Endothelial cell of umbilical vein (primary cell): ENCODE results near the gene TANGO6. TPM values are rescaled to one million over a fixed set of nuclear protein-coding genes. Genes with fewer than 3 reads are reported as not detected.

Source experiments
- BruUV-seq: library from RNA; stranded (reverse); fragments of 400-500 nt; replicated peaks from 2 replicates; lab custom pipeline; 2021; lab: Mats Ljungman, UMichigan
- CTCF ChIA-PET: fragments of 300-600, 350-600 bp; sonication (Branson Sonifier 250); formaldehyde crosslinking; loops from one replicate; lab custom pipeline; 2021; ENCODE audit warnings: antibody characterized with exemption, inconsistent platforms; lab: Charles Lee
- POLR2A ChIA-PET: fragments of 300-600, 350-600 bp; sonication (Branson Sonifier 250); formaldehyde crosslinking; loops from one replicate; lab custom pipeline; 2021; ENCODE audit warnings: antibody characterized with exemption, inconsistent platforms; lab: Charles Lee
- DNase-seq: peaks from one replicate; pipeline ENCODE4 v3.0.0-alpha.2; 2011; ENCODE audit warnings: low read depth, low spot score
- FAIRE-seq: peaks from 2 replicates; lab custom pipeline; 2011; peaks lifted over from hg19 to GRCh38; lab: Jason Lieb, UNC
- H2AFZ ChIP-seq: 2 replicates; pipeline ENCODE4 v1.6.0; 2012; ENCODE audit warnings: low read depth, low read length, control low read depth, inconsistent platforms
- H3K27ac ChIP-seq: 2 replicates; pipeline ENCODE4 v1.5.1; 2011; ENCODE audit warnings: low read depth, mild to moderate bottlenecking, control low read depth, low read length, moderate library complexity; ENCODE audit not compliant: insufficient read depth
- H3K27me3 ChIP-seq, 2 experiments: 2 replicates each; pipeline versions ENCODE4 v1.6.0 to v1.6.1; 2011; ENCODE audit warnings: low read length in 2 of 2, mixed read lengths in 1 of 2; ENCODE audit not compliant: control insufficient read depth in 2 of 2, insufficient read depth in 2 of 2
- H3K36me3 ChIP-seq, 2 experiments: 2 replicates in 1 of 2; 3 replicates in 1 of 2; pipeline ENCODE4 v1.5.1; 2011; ENCODE audit warnings: low read length in 2 of 2, mild to moderate bottlenecking in 1 of 2, moderate library complexity in 1 of 2; ENCODE audit not compliant: control insufficient read depth in 2 of 2, insufficient read depth in 2 of 2; ENCODE audit errors: extremely low read depth in 1 of 2
- H3K4me1 ChIP-seq: 3 replicates; pipeline ENCODE4 v1.5.1; 2011; ENCODE audit warnings: mild to moderate bottlenecking, low read length; ENCODE audit not compliant: control insufficient read depth, insufficient read depth; ENCODE audit errors: extremely low read depth
- H3K4me2 ChIP-seq: 2 replicates; pipeline ENCODE4 v1.6.1; 2011; ENCODE audit warnings: low read length, control low read depth, mixed read lengths; ENCODE audit not compliant: insufficient read depth
- H3K4me3 ChIP-seq, 3 experiments: fragments of 200-600 bp in 1 of 3; sonication (generic), shearing (Covaris generic) in 1 of 3; replicated peaks in 1 of 3; 2 replicates each; pipeline ENCODE4 v1.5.1; 2011 to 2016; ENCODE audit warnings: control low read depth in 3 of 3, low read length in 3 of 3, mild to moderate bottlenecking in 2 of 3, inconsistent platforms in 1 of 3, low read depth in 1 of 3, moderate library complexity in 1 of 3; ENCODE audit not compliant: insufficient read depth in 1 of 3
- H3K79me2 ChIP-seq: 2 replicates; pipeline ENCODE4 v1.6.0; 2012; ENCODE audit warnings: low read length, inconsistent platforms; ENCODE audit not compliant: control insufficient read depth, insufficient read depth
- H3K9ac ChIP-seq: replicated peaks from 2 replicates; pipeline ENCODE3; 2011; ENCODE audit warnings: low read length, control low read depth; ENCODE audit not compliant: insufficient read depth; ENCODE audit errors: extremely low read depth
- H3K9me1 ChIP-seq: replicated peaks from 3 replicates; pipeline ENCODE4 v1.6.0; 2011; ENCODE audit warnings: mild to moderate bottlenecking, low read length; ENCODE audit not compliant: control insufficient read depth, insufficient read depth; ENCODE audit errors: extremely low read depth
- H3K9me3 ChIP-seq: replicated peaks from 2 replicates; pipeline ENCODE4 v1.5.1; 2012; ENCODE audit warnings: low read length, inconsistent platforms; ENCODE audit not compliant: control insufficient read depth, insufficient read depth
- H4K20me1 ChIP-seq: replicated peaks from 2 replicates; pipeline ENCODE3; 2011; ENCODE audit warnings: mild to moderate bottlenecking, low read length; ENCODE audit not compliant: control insufficient read depth, insufficient read depth; ENCODE audit errors: extremely low read depth
- CTCF ChIP-seq, 2 donors: IDR thresholded peaks; 1 replicate in 1 of 2; 2 replicates in 1 of 2; pipeline ENCODE4 v1.5.1; 2011; ENCODE audit warnings: low read length in 2 of 2, mild to moderate bottlenecking in 2 of 2, moderate library complexity in 2 of 2, control low read depth in 1 of 2, inconsistent platforms in 1 of 2, low read depth in 1 of 2; ENCODE audit not compliant: insufficient read depth in 1 of 2; ENCODE audit errors: extremely low read depth in 1 of 2
- EZH2 ChIP-seq: IDR thresholded peaks from 2 replicates; pipeline ENCODE4 v1.6.1; 2012; ENCODE audit warnings: borderline replicate concordance, low read depth, mild to moderate bottlenecking, moderate library complexity, low read length, inconsistent platforms; ENCODE audit not compliant: severe bottlenecking
- FOS ChIP-seq: IDR thresholded peaks from 2 replicates; pipeline ENCODE4 v1.6.1; 2011; ENCODE audit warnings: mild to moderate bottlenecking, low read length, moderate library complexity, borderline replicate concordance; ENCODE audit not compliant: insufficient read depth
- GATA2 ChIP-seq: IDR thresholded peaks from 2 replicates; pipeline ENCODE4 v1.7.0; 2011; ENCODE audit warnings: low read depth, mild to moderate bottlenecking, moderate library complexity, mixed read lengths, low read length; ENCODE audit not compliant: insufficient read length, insufficient read depth
- JUN ChIP-seq: IDR thresholded peaks from 2 replicates; pipeline ENCODE4 v1.6.1; 2011; ENCODE audit warnings: borderline replicate concordance, low read depth; ENCODE audit not compliant: insufficient read length, insufficient read depth
- MAX ChIP-seq: IDR thresholded peaks from 2 replicates; pipeline ENCODE4 v1.6.1; 2011; ENCODE audit not compliant: insufficient read depth, insufficient read length
- MYC ChIP-seq: IDR thresholded peaks from one replicate; pipeline ENCODE4 v1.6.1; 2011; ENCODE audit warnings: mild to moderate bottlenecking, low read depth, low read length
- POLR2A ChIP-seq: IDR thresholded peaks from 2 replicates; pipeline ENCODE4 v1.6.1; 2012; ENCODE audit warnings: low read depth, mild to moderate bottlenecking, control low read depth, low read length
- POLR2AphosphoS5 ChIP-seq: IDR thresholded peaks from 2 replicates; pipeline ENCODE4 v1.6.1; 2012; ENCODE audit warnings: low read depth, mild to moderate bottlenecking, control low read depth, low read length, moderate library complexity; ENCODE audit not compliant: insufficient read depth
- dilution Hi-C: fragments of 300-500 bp; cut with MboI; formaldehyde crosslinking; loops from one replicate; pipeline ENCODE4 v1.15.0; 2019; ENCODE audit warnings: low sequenced_read_pairs; ENCODE audit not compliant: extremely low pct_ligation_motif_present
- intact Hi-C: fragments of 100-400 bp; cut with micrococcal nuclease; formaldehyde crosslinking; loops from one replicate; pipeline ENCODE4 v1.10.0; 2022
- polyA plus RNA-seq, 4 experiments: library from polyadenylated mRNA; depleted of rRNA in 3 of 4; stranded (reverse) in 3 of 4; unstranded in 1 of 4; fragments of >200 nt; gene quantifications; 2 replicates each; pipeline versions ENCODE4 v1.2.1 to v1.2.3, GENCODE V29; 2011 to 2012; ENCODE audit warnings: missing spikeins in 1 of 4
- total RNA-seq: library from RNA; stranded (reverse); gene quantifications from 2 replicates; pipeline ENCODE4 v1.2.3, GENCODE V29; 2021

TANGO6 gene
- total and polyA plus RNA-seq, 2 donors (not counting 3 experiments of a cell fraction or from before 2014, with no cell fraction given): 6.7 to 21.2 TPM

- Histone ChIP-seq H3K4me3 (no peak overlapping the region), H3K4me1 (peaks cover 18% of the 10 kb centered on the region), H3K4me2 (no peak overlapping the region), H3K9me1 (no peaks in the 10 kb centered on the region), H3K36me3 (no peaks in the 10 kb centered on the region), H3K27me3 (no peaks in the 10 kb centered on the region), H3K79me2 (no peaks in the 10 kb centered on the region), H4K20me1 (no peaks in the 10 kb centered on the region), H2AFZ (no peak overlapping the region), H3K27ac (no peak overlapping the region), H3K9me3 (no peaks in the 10 kb centered on the region), H3K9ac (no peak overlapping the region)
- ChIA-PET CTCF (no interaction called here), POLR2A (no interaction called here)
- DNase-seq (no peak), FAIRE-seq (no peak)
- intact Hi-C loops: no loop called here
- BruUV-seq: no TSS peak
- dilution Hi-C loops: no loop called here
- no peak for TF ChIP-seq CTCF (IDR thresholded peaks at IDR 0.05; ENCODE audit: extremely low read depth in 1 of 2, insufficient read depth in 1 of 2, low read depth in 1 of 2, low read length in 2 of 2)
- TF ChIP-seq EZH2: no peak
- TF ChIP-seq JUN: no peak
- no peak for TF ChIP-seq MYC
- no peak for TF ChIP-seq FOS
- TF ChIP-seq GATA2: no peak
- no peak for TF ChIP-seq MAX
- TF ChIP-seq POLR2AphosphoS5: no peak
- no peak for TF ChIP-seq POLR2A
Observed at GRCh38 chr16:69012906-69013305, 169.6 kb downstream of the TANGO6 start.
